ENCODE results near the gene RETREG3. TPM values are rescaled to one million over a fixed set of nuclear protein-coding genes. Genes with fewer than 3 reads are reported as not detected.
A peak's percentile ranks its signal among the peaks of the same experiment; 100 is the strongest.

The RETREG3 gene
- total and polyA plus RNA-seq, 2 experiments from 2014 or later: 48.0 to 56.4 TPM

- H3K36me3 ChIP-seq: no peaks in the 10 kb centered on the region
- H3K4me1 ChIP-seq (ENCODE audit: low read depth): peaks cover 7% of the 10 kb centered on the region
- no peak overlapping the region for H3K27ac ChIP-seq
- no peak overlapping the region for H3K4me3 ChIP-seq
- H3K27me3 ChIP-seq: no peaks in the 10 kb centered on the region
- DNase-seq (ENCODE audit: low read depth in 1 of 2, low spot score in 1 of 2): no peak
- no peaks in the 10 kb centered on the region for H3K9me3 ChIP-seq (ENCODE audit: low read depth)
- TF ChIP-seq CTCF (IDR thresholded peaks at IDR 0.05; ENCODE audit: low read depth, low read length): no peak
These were observed 42.2 kb upstream of the RETREG3 start for GRCh38 chr17:42651392-42651791.

- Histone ChIP-seq H3K27ac (no peak overlapping the region), H3K27me3 (no peaks in the 10 kb centered on the region), H3K4me3 (no peak overlapping the region), H3K9me3 (ENCODE audit: low read depth) (no peaks in the 10 kb centered on the region), H3K36me3 (no peaks in the 10 kb centered on the region), H3K4me1 (ENCODE audit: low read depth) (no peaks in the 10 kb centered on the region)
- no peak for TF ChIP-seq CTCF (IDR thresholded peaks at IDR 0.05; ENCODE audit: low read depth, low read length)
- DNase-seq (ENCODE audit: low read depth in 1 of 2, low spot score in 1 of 2): no peak
These were observed 38.6 kb upstream of the RETREG3 start for GRCh38 chr17:42647778-42648177.

- Histone ChIP-seq H3K27me3 (no peaks in the 10 kb centered on the region), H3K9me3 (ENCODE audit: low read depth) (no peaks in the 10 kb centered on the region), H3K4me1 (ENCODE audit: low read depth) (no peaks in the 10 kb centered on the region), H3K27ac (no peak overlapping the region), H3K36me3 (no peaks in the 10 kb centered on the region), H3K4me3 (no peak overlapping the region)
- peak in 1 of 2 donors; percentile 19 for DNase-seq (ENCODE audit: low read depth in 1 of 2, low spot score in 1 of 2)
- TF ChIP-seq CTCF (IDR thresholded peaks at IDR 0.05; ENCODE audit: low read depth, low read length): no peak
These were observed 33.2 kb upstream of the RETREG3 start for GRCh38 chr17:42642336-42642735.

- no peaks in the 10 kb centered on the region for H3K9me3 ChIP-seq (ENCODE audit: low read depth)
- DNase-seq (ENCODE audit: low read depth in 1 of 2, low spot score in 1 of 2): no peak
- no peak overlapping the region for H3K27ac ChIP-seq
- H3K4me3 ChIP-seq: no peak overlapping the region
- no peaks in the 10 kb centered on the region for H3K27me3 ChIP-seq
- TF ChIP-seq CTCF (IDR thresholded peaks at IDR 0.05; ENCODE audit: low read depth, low read length): no peak
- H3K4me1 ChIP-seq (ENCODE audit: low read depth): no peaks in the 10 kb centered on the region
- no peaks in the 10 kb centered on the region for H3K36me3 ChIP-seq
These were observed 30.9 kb upstream of the RETREG3 start for GRCh38 chr17:42640121-42640520.

GRCh38 chr17:42639525-42640113, 30.4 kb upstream of the RETREG3 start:
- H3K4me3 ChIP-seq: no peak overlapping the region
- no peaks in the 10 kb centered on the region for H3K27me3 ChIP-seq
- no peak for TF ChIP-seq CTCF (IDR thresholded peaks at IDR 0.05; ENCODE audit: low read depth, low read length)
- no peaks in the 10 kb centered on the region for H3K9me3 ChIP-seq (ENCODE audit: low read depth)
- no peak overlapping the region for H3K27ac ChIP-seq
- H3K4me1 ChIP-seq (ENCODE audit: low read depth): no peaks in the 10 kb centered on the region
- DNase-seq (ENCODE audit: low read depth in 1 of 2, low spot score in 1 of 2): no peak
- H3K36me3 ChIP-seq: no peaks in the 10 kb centered on the region

Measured in cardiac muscle cell (in vitro differentiated cells and primary cell).